ENCODE data around the gene TF. TPM values are rescaled to one million over a fixed set of nuclear protein-coding genes. Genes with fewer than 3 reads are reported as not detected.

The TF gene
- total and polyA plus RNA-seq, 4 donors: 5,045 to 9,659 (median 6,266) TPM

- H3K4me3 ChIP-seq (ENCODE audit: low read depth in 1 of 3, low read length in 3 of 3): no peak overlapping the region
- H3K27me3 ChIP-seq (ENCODE audit: control insufficient read depth in 4 of 4, insufficient read depth in 4 of 4, low read length in 3 of 4): no peaks in the 10 kb centered on the region
- DNase-seq (ENCODE audit: low spot score): no peak
- H3K9ac ChIP-seq (ENCODE audit: low read depth in 1 of 2, low read length in 2 of 2): no peak overlapping the region
- no peaks in the 10 kb centered on the region for H3K4me1 ChIP-seq (ENCODE audit: control insufficient read depth in 4 of 4, insufficient read depth in 4 of 4, low read length in 3 of 4)
- WGBS: 96% methylated on average over 8 of the region's 8 CpGs
- H3K9me3 ChIP-seq (ENCODE audit: control insufficient read depth in 4 of 4, low read length in 3 of 4): peaks cover 0 to 2% (median 1%) of the 10 kb centered on the region in 4 donors
- no peaks in the 10 kb centered on the region for H3K36me3 ChIP-seq (ENCODE audit: control insufficient read depth in 4 of 4, insufficient read depth in 3 of 4, low read depth in 1 of 4, low read length in 3 of 4)
- no peak for TF ChIP-seq JUND (IDR thresholded peaks at IDR 0.05)
- no peak for TF ChIP-seq NR2F2 (IDR thresholded peaks at IDR 0.05)
- no peak for TF ChIP-seq ZBTB33 (IDR thresholded peaks at IDR 0.05)
- TF ChIP-seq HNF4A (conservative IDR thresholded peaks at IDR 0.05): no peak
- no peak for TF ChIP-seq ATF3 (IDR thresholded peaks at IDR 0.05)
- no peak for TF ChIP-seq REST (IDR thresholded peaks at IDR 0.05)
- no peak for TF ChIP-seq SP1 (IDR thresholded peaks at IDR 0.05)
- TF ChIP-seq EGR1 (IDR thresholded peaks at IDR 0.05; ENCODE audit: low read depth in 2 of 2): no peak
- no peak for TF ChIP-seq HNF4G (IDR thresholded peaks at IDR 0.05)
- no peak for TF ChIP-seq RXRA (IDR thresholded peaks at IDR 0.05)
- TF ChIP-seq FOXA2 (IDR thresholded peaks at IDR 0.05): no peak
- no peak for TF ChIP-seq CTCF (IDR thresholded peaks at IDR 0.05; ENCODE audit: low read depth, low read length, missing input control)
- no peak for TF ChIP-seq RAD21 (IDR thresholded peaks at IDR 0.05)
- no peak for TF ChIP-seq FOXA1 (IDR thresholded peaks at IDR 0.05)
- TF ChIP-seq TAF1 (conservative IDR thresholded peaks at IDR 0.05): no peak
- H3K27ac ChIP-seq (ENCODE audit: low read depth in 1 of 2, low read length in 2 of 2): no peak overlapping the region
Observed at GRCh38 chr3:133841196-133841595, 95.0 kb downstream of the TF start.

GRCh38 chr3:133842158-133842557 is 96.0 kb downstream of the TF start:
- Histone ChIP-seq H3K9ac (ENCODE audit: low read depth in 1 of 2, low read length in 2 of 2) (no peak overlapping the region), H3K36me3 (ENCODE audit: control insufficient read depth in 4 of 4, insufficient read depth in 3 of 4, low read depth in 1 of 4, low read length in 3 of 4) (no peaks in the 10 kb centered on the region), H3K4me1 (ENCODE audit: control insufficient read depth in 4 of 4, insufficient read depth in 4 of 4, low read length in 3 of 4) (no peaks in the 10 kb centered on the region), H3K9me3 (ENCODE audit: control insufficient read depth in 4 of 4, low read length in 3 of 4) (peaks cover 0 to 2% (median 1%) of the 10 kb centered on the region in 4 donors), H3K27me3 (ENCODE audit: control insufficient read depth in 4 of 4, insufficient read depth in 4 of 4, low read length in 3 of 4) (no peaks in the 10 kb centered on the region), H3K27ac (ENCODE audit: low read depth in 1 of 2, low read length in 2 of 2) (no peak overlapping the region), H3K4me3 (ENCODE audit: low read depth in 1 of 3, low read length in 3 of 3) (no peak overlapping the region)
- no peak for TF ChIP-seq SP1 (IDR thresholded peaks at IDR 0.05)
- TF ChIP-seq GABPA (IDR thresholded peaks at IDR 0.05 in 1 of 2, conservative IDR thresholded peaks at IDR 0.05 in 1 of 2): no peak
- no peak for DNase-seq (ENCODE audit: low spot score)
- WGBS: 88% methylated on average over 4 of the region's 4 CpGs
